HG03039 (cell line): ENCODE measurements around the gene SKAP2.

Experiments used
- ATAC-seq: cut with Tn5 transposase; IDR thresholded peaks from one replicate; pipeline ENCODE4 v1.9.1; 2021; ENCODE audit warnings: mild to moderate bottlenecking, moderate library complexity; ENCODE audit not compliant: unreplicated experiment

SKAP2 gene

GRCh38 chr7:26645121-26645520 is 219.3 kb downstream of the SKAP2 start:
- ATAC-seq, result no peak

GRCh38 chr7:26642416-26642815 is 222.0 kb downstream of the SKAP2 start:
- no peak for ATAC-seq

GRCh38 chr7:26639695-26640094 is 224.7 kb downstream of the SKAP2 start:
- ATAC-seq, result no peak

- no peak for ATAC-seq
Measured at GRCh38 chr7:26639111-26639510, 225.3 kb downstream of the SKAP2 start.

GRCh38 chr7:26638140-26638539 is 226.2 kb downstream of the SKAP2 start:
- ATAC-seq, result no peak

GRCh38 chr7:26637610-26638009 is 226.8 kb downstream of the SKAP2 start:
- ATAC-seq, result no peak

- no peak for ATAC-seq
Measured at GRCh38 chr7:26636808-26637207, 227.6 kb downstream of the SKAP2 start.

GRCh38 chr7:26633557-26633956 is 230.8 kb downstream of the SKAP2 start:
- no peak for ATAC-seq

GRCh38 chr7:26631601-26632000 is 232.8 kb downstream of the SKAP2 start:
- ATAC-seq, result no peak

GRCh38 chr7:26630941-26631580 is 233.3 kb downstream of the SKAP2 start:
- no peak for ATAC-seq

- ATAC-seq, result no peak
Measured at GRCh38 chr7:26630361-26630760, 234.0 kb downstream of the SKAP2 start.

GRCh38 chr7:26629696-26630095 is 234.7 kb downstream of the SKAP2 start:
- ATAC-seq, result no peak

GRCh38 chr7:26627891-26628341 is 236.5 kb downstream of the SKAP2 start:
- ATAC-seq, result no peak

- ATAC-seq, result no peak
Measured at GRCh38 chr7:26627221-26627620, 237.2 kb downstream of the SKAP2 start.

- no peak for ATAC-seq
Measured at GRCh38 chr7:26626687-26627086, 237.7 kb downstream of the SKAP2 start.

GRCh38 chr7:26626156-26626555 is 238.2 kb downstream of the SKAP2 start:
- no peak for ATAC-seq

- ATAC-seq, result no peak
Measured at GRCh38 chr7:26625286-26625685, 239.1 kb downstream of the SKAP2 start.

- ATAC-seq, result no peak
Measured at GRCh38 chr7:26624839-26625238, 239.6 kb downstream of the SKAP2 start.

GRCh38 chr7:26624431-26624830 is 240.0 kb downstream of the SKAP2 start:
- ATAC-seq, result no peak

- ATAC-seq, result no peak
Measured at GRCh38 chr7:26620352-26620751, 244.0 kb downstream of the SKAP2 start.

GRCh38 chr7:26619348-26619984 is 244.9 kb downstream of the SKAP2 start:
- no peak for ATAC-seq

- no peak for ATAC-seq
Measured at GRCh38 chr7:26618898-26619297, 245.5 kb downstream of the SKAP2 start.

- no peak for ATAC-seq
Measured at GRCh38 chr7:26618449-26618848, 245.9 kb downstream of the SKAP2 start.
